Measurements from ENCODE around the gene OXTR. TPM values are rescaled to one million over a fixed set of nuclear protein-coding genes. Genes with fewer than 3 reads are reported as not detected.

Gene OXTR
- total and polyA plus RNA-seq, 2 experiments from 2014 or later, result 5.5 to 9.3 TPM

- Histone ChIP-seq H3K36me3 (ENCODE audit: insufficient read depth) (no peaks in the 10 kb centered on the region), H3K79me2 (replicated peaks; ENCODE audit: insufficient read depth) (no peaks in the 10 kb centered on the region), H3K4me1 (ENCODE audit: insufficient read depth) (no peaks in the 10 kb centered on the region), H3K4me3 (no peak overlapping the region), H3K27ac (ENCODE audit: low read depth) (no peak overlapping the region), H3K9me2 (ENCODE audit: insufficient read depth) (no peaks in the 10 kb centered on the region), H3F3A (replicated peaks; ENCODE audit: low read depth) (no peaks in the 10 kb centered on the region), H4K20me1 (replicated peaks; ENCODE audit: insufficient read depth) (no peaks in the 10 kb centered on the region), H3K4me2 (no peak overlapping the region), H2AFZ (no peak overlapping the region), H3K27me3 (ENCODE audit: insufficient read depth) (peaks cover 7% of the 10 kb centered on the region)
- Mint-ChIP-seq H3K36me3 (ENCODE audit: low read depth) (no peaks in the 10 kb centered on the region), H3K9me3 (no peaks in the 10 kb centered on the region), H3K27ac (no peak overlapping the region), H3K4me3 (no peak overlapping the region), H3K4me1 (peaks cover 3% of the 10 kb centered on the region; the same call in 2 of the 3 replicates), H3K27me3 (ENCODE audit: insufficient read depth, low read depth, poor library complexity) (peaks cover 9% of the 10 kb centered on the region)
- DNase-seq (ENCODE audit: low spot score) (no peak), ATAC-seq (no peak)
- TF ChIP-seq ETS1 (IDR thresholded peaks at IDR 0.05) (no peak), REST (IDR thresholded peaks at IDR 0.05; ENCODE audit: unreplicated experiment) (no peak), CTCF (conservative IDR thresholded peaks at IDR 0.05; ENCODE audit: low read depth in 2 of 2) (no peak), ZNF114 (CRISPR knock-in tag; IDR thresholded peaks at IDR 0.05) (no peak), CREB1 (CRISPR knock-in tag; IDR thresholded peaks at IDR 0.05; ENCODE audit: low read depth) (no peak), POLR2AphosphoS5 (IDR thresholded peaks at IDR 0.05; ENCODE audit: low read depth) (no peak), ZNF331 (CRISPR knock-in tag; IDR thresholded peaks at IDR 0.05; ENCODE audit: low read depth) (no peak), ZNF462 (CRISPR knock-in tag; IDR thresholded peaks at IDR 0.05) (no peak), NANOG (IDR thresholded peaks at IDR 0.05; ENCODE audit: borderline replicate concordance) (no peak), EZH2 (IDR thresholded peaks at IDR 0.05; ENCODE audit: low read depth, unreplicated experiment) (no peak), EZH2phosphoT487 (IDR thresholded peaks at IDR 0.05; ENCODE audit: unreplicated experiment) (no peak), STAT1 (IDR thresholded peaks at IDR 0.05; ENCODE audit: unreplicated experiment) (no peak), JUNB (IDR thresholded peaks at IDR 0.05; ENCODE audit: unreplicated experiment) (no peak)
These were observed 7.5 kb downstream of the OXTR start for GRCh38 chr3:8761866-8762265.
